Measurements from ENCODE around the gene PIP4K2A.
A peak's percentile ranks its signal among the peaks of the same experiment; 100 is the strongest.
"Not testable (repeated sequence)": the region's sequence is repeated elsewhere in the genome, so short reads cannot be mapped to it uniquely, and the experiment has no call there.

PIP4K2A gene

GRCh38 chr10:22718659-22719058, 4.3 kb upstream of the PIP4K2A start:
- not testable (repeated sequence) for DNase-seq

GRCh38 chr10:22717728-22718127, 3.4 kb upstream of the PIP4K2A start:
- no peak for DNase-seq

GRCh38 chr10:22716943-22717342, 2.6 kb upstream of the PIP4K2A start:
- DNase-seq = no peak

GRCh38 chr10:22715290-22715625, 880 bp upstream of the PIP4K2A start:
- DNase-seq = no peak

- no peak for DNase-seq
These were observed 412 bp downstream of the PIP4K2A start for GRCh38 chr10:22713853-22714478.

- peak; percentile 82 for DNase-seq
These were observed 1.2 kb downstream of the PIP4K2A start for GRCh38 chr10:22712956-22713852.

- DNase-seq = no peak
These were observed 2.0 kb downstream of the PIP4K2A start for GRCh38 chr10:22712211-22712955.

- DNase-seq = no peak
These were observed 3.0 kb downstream of the PIP4K2A start for GRCh38 chr10:22711373-22711772.

- DNase-seq = no peak
These were observed 4.1 kb downstream of the PIP4K2A start for GRCh38 chr10:22710139-22710745.

GRCh38 chr10:22708772-22709171, 5.6 kb downstream of the PIP4K2A start:
- no peak for DNase-seq

GRCh38 chr10:22705527-22705926, 8.9 kb downstream of the PIP4K2A start:
- DNase-seq = no peak

- no peak for DNase-seq
These were observed 9.4 kb downstream of the PIP4K2A start for GRCh38 chr10:22704942-22705341.

- no peak for DNase-seq
These were observed 9.9 kb downstream of the PIP4K2A start for GRCh38 chr10:22704471-22704911.

- DNase-seq = no peak
These were observed 12.0 kb downstream of the PIP4K2A start for GRCh38 chr10:22702348-22702747.

GRCh38 chr10:22701132-22701826, 13.1 kb downstream of the PIP4K2A start:
- DNase-seq = no peak

- DNase-seq = no peak
These were observed 13.9 kb downstream of the PIP4K2A start for GRCh38 chr10:22700489-22700888.

GRCh38 chr10:22699976-22700375, 14.4 kb downstream of the PIP4K2A start:
- DNase-seq = no peak

GRCh38 chr10:22698941-22699440, 15.4 kb downstream of the PIP4K2A start:
- DNase-seq = no peak

- no peak for DNase-seq
These were observed 16.6 kb downstream of the PIP4K2A start for GRCh38 chr10:22697800-22698199.

GRCh38 chr10:22697101-22697500, 17.3 kb downstream of the PIP4K2A start:
- DNase-seq = no peak

GRCh38 chr10:22693860-22694259, 20.5 kb downstream of the PIP4K2A start:
- no peak for DNase-seq

- peak; percentile 74 for DNase-seq
These were observed 21.0 kb downstream of the PIP4K2A start for GRCh38 chr10:22693371-22693784.
